Measurements from ENCODE around the gene CALML3. TPM values are rescaled to one million over a fixed set of nuclear protein-coding genes. Genes with fewer than 3 reads are reported as not detected.

CALML3 gene
- total RNA-seq, 1 experiment from 2014 or later: not detected

DNA sequence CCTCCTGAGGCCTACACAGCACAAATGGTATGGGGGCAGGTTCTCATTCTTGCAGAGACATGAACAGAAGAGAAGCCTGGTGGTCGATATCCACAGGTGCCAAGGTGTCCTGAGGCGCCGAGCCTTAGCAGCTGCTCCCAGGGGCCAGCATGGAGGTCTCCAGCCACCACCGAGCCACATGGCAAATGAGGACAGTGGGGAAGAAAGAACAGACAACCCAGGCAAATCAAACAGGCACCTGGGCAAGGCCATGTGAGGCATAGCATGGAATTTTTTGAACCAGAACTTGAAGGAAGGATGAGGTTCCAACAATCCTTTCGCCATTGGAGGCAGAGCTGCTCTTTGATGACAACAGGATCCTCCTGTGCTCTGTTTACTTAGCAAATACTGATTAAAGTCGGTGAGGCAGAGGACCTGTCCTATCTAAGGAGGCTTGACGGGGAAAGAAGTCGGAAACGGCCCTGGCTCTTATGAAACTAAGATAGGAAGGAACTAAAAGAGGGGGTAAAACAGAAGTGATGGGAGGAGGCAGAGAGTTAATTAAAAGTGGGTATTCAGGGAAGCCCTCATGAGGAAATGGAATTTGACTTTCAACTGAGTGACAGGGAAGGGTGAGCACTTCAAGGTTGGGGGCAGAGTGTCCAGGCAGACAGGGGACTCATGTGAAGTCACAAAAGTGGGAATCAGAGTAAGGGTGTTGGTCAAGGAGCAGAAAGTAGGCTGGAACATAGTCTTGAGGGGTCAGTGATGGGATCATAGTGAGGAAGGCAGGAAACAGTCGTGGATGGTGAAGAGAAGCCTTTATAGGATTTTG, 8.6 kb upstream of the CALML3 start:
- DNase-seq (ENCODE audit: low read depth): no peak
- in situ Hi-C loops (cut with HindIII; ENCODE audit: low pct_unique_long_range_greater_than_20kb, low sequenced_read_pairs): no loop called here

GRCh38 chr10:5517546-5517945, 7.2 kb upstream of the CALML3 start:
- DNase-seq (ENCODE audit: low read depth): no peak
- in situ Hi-C loops (cut with HindIII; ENCODE audit: low pct_unique_long_range_greater_than_20kb, low sequenced_read_pairs): no loop called here

GRCh38 chr10:5518143-5518542, 6.6 kb upstream of the CALML3 start:
- no peak for DNase-seq (ENCODE audit: low read depth)
- in situ Hi-C loops (cut with HindIII; ENCODE audit: low pct_unique_long_range_greater_than_20kb, low sequenced_read_pairs): no loop called here

- in situ Hi-C loops (cut with HindIII; ENCODE audit: low pct_unique_long_range_greater_than_20kb, low sequenced_read_pairs): no loop called here
- no peak for DNase-seq (ENCODE audit: low read depth)
These were observed 5.7 kb upstream of the CALML3 start for GRCh38 chr10:5519054-5519453.

GRCh38 chr10:5522913-5523560, 1.7 kb upstream of the CALML3 start:
- in situ Hi-C loops (cut with HindIII; ENCODE audit: low pct_unique_long_range_greater_than_20kb, low sequenced_read_pairs): no loop called here
- DNase-seq (ENCODE audit: low read depth): no peak

GRCh38 chr10:5523796-5524574, 776 bp upstream of the CALML3 start:
- in situ Hi-C loops (cut with HindIII; ENCODE audit: low pct_unique_long_range_greater_than_20kb, low sequenced_read_pairs): no loop called here
- no peak for DNase-seq (ENCODE audit: low read depth)

GRCh38 chr10:5525561-5526341, 990 bp downstream of the CALML3 start:
- no peak for DNase-seq (ENCODE audit: low read depth)
- in situ Hi-C loops (cut with HindIII; ENCODE audit: low pct_unique_long_range_greater_than_20kb, low sequenced_read_pairs): no loop called here

DNA sequence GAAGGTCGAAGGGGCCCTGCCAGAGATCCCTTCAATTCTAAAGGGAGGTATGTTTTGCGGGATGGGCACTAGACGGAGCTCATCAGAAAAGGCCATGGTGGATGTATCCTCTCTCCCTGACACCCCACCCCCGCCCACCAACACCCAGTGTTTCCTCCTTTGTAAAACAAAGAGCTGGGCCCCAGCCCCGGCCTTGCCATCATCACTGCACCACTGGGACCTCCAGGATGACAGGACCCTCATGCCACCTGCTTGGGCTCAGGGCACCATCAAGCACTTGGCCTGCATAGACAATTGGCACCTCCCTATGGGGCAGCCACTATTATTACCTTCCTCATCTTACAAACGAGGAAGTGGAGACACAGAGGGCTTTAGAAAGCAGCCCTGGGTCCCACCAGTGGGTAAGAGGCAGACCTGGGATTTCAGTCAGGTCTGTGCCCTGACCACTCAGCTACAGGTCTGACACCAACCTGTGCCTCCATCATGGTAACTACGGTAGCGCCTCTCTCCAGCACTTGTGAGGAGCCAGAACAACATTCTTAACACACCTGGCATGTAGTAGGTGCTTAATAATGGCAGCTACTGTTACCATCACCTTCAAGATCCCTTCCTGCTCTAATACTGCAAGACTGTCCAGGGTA, 2.0 kb downstream of the CALML3 start:
- no peak for DNase-seq (ENCODE audit: low read depth)
- in situ Hi-C loops (cut with HindIII; ENCODE audit: low pct_unique_long_range_greater_than_20kb, low sequenced_read_pairs): no loop called here

GRCh38 chr10:5527332-5528200, 2.8 kb downstream of the CALML3 start:
- no peak for DNase-seq (ENCODE audit: low read depth)
- in situ Hi-C loops (cut with HindIII; ENCODE audit: low pct_unique_long_range_greater_than_20kb, low sequenced_read_pairs): no loop called here

DNA sequence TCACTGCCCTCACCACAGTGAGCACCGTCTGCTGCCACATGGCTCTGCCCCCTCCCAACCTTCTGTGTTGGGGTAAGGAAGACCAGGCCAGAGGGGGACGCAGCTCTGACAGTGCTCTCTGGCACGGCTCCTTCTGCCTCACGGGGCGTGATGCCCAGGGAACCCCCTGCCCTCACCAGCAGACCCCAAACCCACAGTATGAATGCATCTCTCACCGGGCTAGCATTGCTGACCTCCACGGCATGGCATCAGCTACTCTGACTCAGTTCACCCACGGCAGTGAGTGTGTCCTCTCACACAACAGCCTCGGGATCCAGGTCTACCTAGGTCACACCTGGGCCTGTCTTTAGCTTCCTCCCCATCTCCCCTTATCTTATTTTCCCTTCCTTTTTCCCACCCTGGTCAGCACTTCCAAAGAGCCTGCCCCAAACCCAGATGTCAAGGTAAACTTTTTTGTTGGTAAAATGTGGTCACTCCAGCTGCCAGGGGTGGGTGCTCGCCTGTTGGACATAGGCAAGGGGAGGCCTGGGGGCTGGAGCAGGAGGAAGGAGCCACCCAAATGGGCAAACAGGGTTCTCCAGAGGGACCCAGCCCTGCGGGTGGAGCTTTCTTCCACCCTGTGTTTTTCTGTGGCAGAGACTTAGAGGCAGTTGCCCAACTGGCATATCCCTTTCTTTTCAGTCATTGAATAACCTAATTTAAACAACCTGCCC, 4.4 kb downstream of the CALML3 start:
- in situ Hi-C loops (cut with HindIII; ENCODE audit: low pct_unique_long_range_greater_than_20kb, low sequenced_read_pairs): no loop called here

GRCh38 chr10:5529702-5530411, 5.1 kb downstream of the CALML3 start:
- DNase-seq (ENCODE audit: low read depth): no peak
- in situ Hi-C loops (cut with HindIII; ENCODE audit: low pct_unique_long_range_greater_than_20kb, low sequenced_read_pairs): no loop called here

More for the DNA sequence above, 4.4 kb downstream of the CALML3 start:
- DNase-seq (ENCODE audit: low read depth): no peak

- in situ Hi-C loops (cut with HindIII; ENCODE audit: low pct_unique_long_range_greater_than_20kb, low sequenced_read_pairs): no loop called here
- DNase-seq (ENCODE audit: low read depth): no peak
These were observed 5.6 kb downstream of the CALML3 start for GRCh38 chr10:5530412-5530806.

DNA sequence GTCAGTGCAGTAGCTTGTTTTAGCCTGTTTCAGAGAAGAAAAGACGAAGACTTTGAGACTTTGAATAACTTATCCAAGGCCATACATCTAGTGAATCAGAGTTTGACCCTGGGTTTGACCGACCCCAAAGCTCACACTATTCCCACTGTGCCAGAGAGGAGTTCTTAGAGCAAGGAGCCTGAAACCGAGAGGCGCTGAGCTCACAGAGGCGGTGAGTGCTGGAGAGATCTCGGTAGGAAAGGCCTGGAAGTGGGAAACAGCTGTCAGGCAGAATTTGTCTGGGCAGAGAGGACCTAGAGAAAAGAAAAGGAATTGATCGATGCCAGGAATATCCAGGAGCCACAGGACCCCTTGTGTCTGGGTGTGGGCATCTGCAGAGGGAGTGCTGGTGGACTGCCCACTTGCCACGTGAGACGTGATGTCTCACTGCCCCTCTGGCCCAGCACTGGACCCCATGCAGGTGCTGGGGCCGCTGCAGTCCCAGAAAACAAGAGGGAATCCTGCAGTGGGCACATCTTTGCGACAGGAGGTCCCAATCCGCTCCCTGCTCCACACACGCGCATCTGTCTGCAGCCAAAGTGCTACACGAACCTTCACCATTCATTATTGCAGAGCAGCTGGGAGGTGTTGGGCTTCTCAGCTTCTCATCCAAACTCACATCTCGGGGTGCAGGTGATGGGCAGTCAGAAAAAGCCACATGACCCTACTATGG, 6.2 kb downstream of the CALML3 start:
- in situ Hi-C loops (cut with HindIII; ENCODE audit: low pct_unique_long_range_greater_than_20kb, low sequenced_read_pairs): no loop called here
- DNase-seq (ENCODE audit: low read depth): no peak

- no peak for DNase-seq (ENCODE audit: low read depth)
- in situ Hi-C loops (cut with HindIII; ENCODE audit: low pct_unique_long_range_greater_than_20kb, low sequenced_read_pairs): no loop called here
These were observed 7.0 kb downstream of the CALML3 start for GRCh38 chr10:5531558-5532306.

DNA sequence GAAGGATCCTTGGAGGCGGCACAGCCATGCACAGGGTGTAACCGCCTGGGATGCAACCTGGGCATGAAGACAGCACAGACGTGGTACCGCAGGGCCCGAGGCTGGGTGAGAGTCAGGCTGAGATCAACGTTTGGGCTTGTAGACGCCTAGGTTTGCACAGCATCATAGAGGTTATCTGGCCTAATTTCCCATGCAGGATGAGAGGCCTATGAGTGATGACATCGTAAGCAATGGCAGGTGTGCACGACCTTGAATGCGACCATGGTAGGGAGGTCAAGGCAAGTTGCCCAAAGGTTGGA, 7.5 kb downstream of the CALML3 start:
- DNase-seq (ENCODE audit: low read depth): no peak
- in situ Hi-C loops (cut with HindIII; ENCODE audit: low pct_unique_long_range_greater_than_20kb, low sequenced_read_pairs): no loop called here

All from Caki2 (cell line).